Central memory CD8-positive, alpha-beta T cell (primary cell): Measurements from ENCODE around the gene RTN1.

Experiments
- ATAC-seq: fragments of 150-1000 bp; cut with Tn5 transposase; replicated peaks from 2 replicates; pipeline ENCODE4 v1.10.0; 2022; ENCODE audit warnings: mild to moderate bottlenecking, moderate FRiP score, moderate number of reproducible peaks; ENCODE audit not compliant: poor library complexity, severe bottlenecking; ENCODE audit errors: extremely low read depth
- DNase-seq, 2 donors: peaks; one replicate each; pipeline ENCODE4 v3.0.0; 2021; ENCODE audit warnings: low spot score in 2 of 2
- H3K27ac Mint-ChIP-seq: one replicate; pipeline ENCODE4 v1.8.0; 2022; ENCODE audit warnings: low read depth, mild to moderate bottlenecking, moderate library complexity, mixed read lengths
- H3K27me3 Mint-ChIP-seq: one replicate; pipeline ENCODE4 v1.8.0; 2022; ENCODE audit warnings: mixed read lengths
- H3K36me3 Mint-ChIP-seq: one replicate; pipeline ENCODE4 v1.8.0; 2022; ENCODE audit warnings: mild to moderate bottlenecking, moderate library complexity, mixed read lengths; ENCODE audit not compliant: insufficient read depth
- H3K4me1 Mint-ChIP-seq: one replicate; pipeline ENCODE4 v1.8.0; 2022; ENCODE audit warnings: mixed read lengths
- H3K4me3 Mint-ChIP-seq: one replicate; pipeline ENCODE4 v1.8.0; 2022; ENCODE audit warnings: mild to moderate bottlenecking, moderate library complexity, mixed read lengths
- H3K9me3 Mint-ChIP-seq: one replicate; pipeline ENCODE4 v1.8.0; 2022; ENCODE audit warnings: mixed read lengths

The RTN1 gene

DNA sequence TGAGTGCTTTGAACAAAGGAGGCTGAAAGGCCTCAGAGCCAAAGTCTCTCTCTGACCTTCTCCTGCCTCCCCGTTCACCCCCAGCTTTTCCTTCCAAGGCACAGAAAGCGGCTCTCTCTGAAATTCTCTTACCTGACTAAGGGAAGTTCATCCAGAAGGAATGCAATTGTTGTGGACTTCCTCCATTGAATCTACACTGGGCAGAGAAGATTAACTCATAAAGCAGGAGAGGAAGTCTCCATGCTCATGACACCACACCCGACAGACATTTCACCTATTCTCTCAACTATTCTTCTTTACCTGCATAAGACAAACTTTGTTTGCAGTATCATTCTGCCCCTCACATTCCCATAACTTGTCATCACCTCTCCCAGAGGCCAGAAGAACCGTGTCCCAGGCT lies 164.7 kb downstream of the RTN1 start:
- no peaks in the 10 kb centered on the region for H3K9me3 Mint-ChIP-seq
- H3K4me1 Mint-ChIP-seq: no peaks in the 10 kb centered on the region
- no peak for ATAC-seq
- H3K4me3 Mint-ChIP-seq: no peak overlapping the region
- peaks cover 11% of the 10 kb centered on the region for H3K27me3 Mint-ChIP-seq
- no peaks in the 10 kb centered on the region for H3K36me3 Mint-ChIP-seq
- no peak overlapping the region for H3K27ac Mint-ChIP-seq
- no peak for DNase-seq

DNA sequence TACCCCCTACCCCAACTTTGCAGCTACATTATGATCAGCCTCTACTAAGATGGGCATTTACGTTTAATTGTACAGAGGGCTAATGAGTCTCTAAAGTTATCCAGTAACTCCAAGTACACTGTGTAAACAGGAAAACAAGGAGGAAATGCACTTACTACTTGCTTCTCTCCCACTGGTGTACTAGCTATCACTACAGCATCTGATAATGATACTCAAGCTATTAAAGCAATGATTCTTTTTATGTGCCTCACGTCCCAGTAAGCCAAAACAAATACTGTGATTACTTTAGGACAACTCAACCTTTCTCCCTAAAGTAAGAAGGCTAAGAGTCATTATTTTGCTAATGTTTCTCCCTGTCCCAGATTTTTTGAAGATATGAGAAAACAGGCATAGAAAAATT lies 165.3 kb downstream of the RTN1 start:
- Mint-ChIP-seq H3K4me3 (no peak overlapping the region), H3K4me1 (no peaks in the 10 kb centered on the region), H3K36me3 (no peaks in the 10 kb centered on the region), H3K27me3 (peaks cover 11% of the 10 kb centered on the region), H3K9me3 (no peaks in the 10 kb centered on the region), H3K27ac (no peak overlapping the region)
- no peak for DNase-seq
- no peak for ATAC-seq

- Mint-ChIP-seq H3K9me3 (no peaks in the 10 kb centered on the region), H3K27ac (no peak overlapping the region), H3K27me3 (peaks cover 11% of the 10 kb centered on the region), H3K4me3 (no peak overlapping the region), H3K4me1 (no peaks in the 10 kb centered on the region), H3K36me3 (no peaks in the 10 kb centered on the region)
- ATAC-seq (no peak), DNase-seq (no peak)
These were observed 166.4 kb downstream of the RTN1 start for GRCh38 chr14:59704054-59704645.

DNA sequence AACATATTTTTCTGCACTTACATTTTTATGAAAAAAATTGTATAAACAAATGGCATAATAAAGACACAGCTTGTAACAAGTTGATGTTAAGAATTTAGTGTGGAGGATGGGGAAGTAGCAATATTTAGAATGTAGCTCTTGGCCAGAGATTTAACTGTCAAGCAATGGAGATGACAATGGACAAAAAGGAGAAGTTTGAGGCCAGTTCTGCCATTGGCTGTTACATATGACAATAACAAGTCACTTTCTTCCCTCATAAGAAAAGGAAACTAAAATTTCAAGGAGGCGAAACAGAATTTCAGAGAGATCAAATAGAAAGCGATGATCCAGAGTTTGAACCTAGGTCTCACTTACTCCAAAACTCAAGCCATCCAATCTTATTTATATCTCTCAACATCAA lies 171.1 kb downstream of the RTN1 start:
- DNase-seq (no peak), ATAC-seq (no peak)
- Mint-ChIP-seq H3K27me3 (no peaks in the 10 kb centered on the region), H3K36me3 (no peaks in the 10 kb centered on the region), H3K4me3 (no peak overlapping the region), H3K9me3 (peaks cover 4% of the 10 kb centered on the region), H3K4me1 (no peaks in the 10 kb centered on the region), H3K27ac (no peak overlapping the region)

DNA sequence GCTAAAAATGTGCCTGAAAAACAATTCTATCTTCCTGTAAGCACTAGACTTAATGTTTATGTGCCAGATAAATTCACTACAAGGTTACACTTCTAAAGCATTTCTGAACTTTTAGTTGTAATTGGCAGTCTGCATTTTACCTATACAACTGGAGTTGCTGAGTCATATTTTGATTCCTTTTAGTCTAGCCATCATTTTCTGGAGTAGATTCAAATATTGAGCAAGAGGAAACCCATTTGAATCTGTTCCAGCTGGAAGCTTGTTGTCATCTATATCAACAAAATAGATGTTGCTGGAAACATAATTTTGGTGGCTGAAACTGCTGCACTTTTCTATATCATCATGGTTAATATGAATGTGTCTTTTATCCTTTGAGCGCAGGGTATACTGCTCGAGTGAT lies 171.8 kb downstream of the RTN1 start:
- Mint-ChIP-seq H3K4me1 (no peaks in the 10 kb centered on the region), H3K36me3 (no peaks in the 10 kb centered on the region), H3K27me3 (no peaks in the 10 kb centered on the region), H3K9me3 (peaks cover 4% of the 10 kb centered on the region), H3K4me3 (no peak overlapping the region), H3K27ac (no peak overlapping the region)
- DNase-seq (no peak), ATAC-seq (no peak)

DNA sequence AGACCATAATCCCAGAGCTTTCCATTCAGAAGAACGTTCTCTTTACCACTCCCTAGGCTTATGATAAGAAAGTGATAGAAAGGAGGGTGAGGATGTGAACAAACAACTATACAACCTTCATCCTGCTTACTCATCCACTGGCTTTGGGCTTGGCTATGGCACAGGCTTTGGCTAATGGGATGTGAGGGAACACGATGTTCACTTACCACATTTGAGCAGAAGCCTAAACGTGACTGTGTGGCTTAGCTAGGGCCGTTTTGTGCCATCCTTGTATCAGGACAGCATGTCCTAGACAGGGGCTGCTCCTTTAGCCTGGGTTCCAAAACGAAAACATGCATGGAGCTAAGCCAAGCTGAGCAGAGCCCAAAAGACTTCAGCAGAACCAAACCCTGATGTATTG lies 175.4 kb downstream of the RTN1 start:
- Mint-ChIP-seq H3K9me3 (peaks cover 4% of the 10 kb centered on the region), H3K27me3 (peaks cover 7% of the 10 kb centered on the region)
- no peak for DNase-seq

GRCh38 chr14:59691266-59691665 lies 179.3 kb downstream of the RTN1 start:
- no peak for ATAC-seq
- H3K27me3 Mint-ChIP-seq: peaks cover 29% of the 10 kb centered on the region

More for the DNA sequence above, 175.4 kb downstream of the RTN1 start:
- no peaks in the 10 kb centered on the region for H3K36me3 Mint-ChIP-seq
- ATAC-seq: no peak
- no peaks in the 10 kb centered on the region for H3K4me1 Mint-ChIP-seq
- no peak overlapping the region for H3K4me3 Mint-ChIP-seq
- H3K27ac Mint-ChIP-seq: no peak overlapping the region

DNA sequence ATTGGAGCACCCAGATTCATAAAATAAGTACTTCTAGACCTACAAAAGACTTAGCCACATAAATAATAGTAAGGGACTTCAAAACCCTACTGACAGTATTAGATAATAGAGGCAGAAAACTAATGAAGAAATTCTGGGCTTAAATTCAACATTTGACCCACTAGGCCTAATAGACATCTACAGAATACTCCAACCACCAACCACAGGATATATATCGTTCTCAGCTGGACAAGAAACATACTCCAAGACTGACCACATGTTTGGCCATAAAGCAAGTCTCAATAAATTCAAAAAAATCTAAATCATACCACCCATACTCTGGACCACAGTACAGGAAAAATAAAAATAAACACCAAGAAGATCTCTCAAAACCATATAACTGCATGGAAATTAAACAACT lies 180.2 kb downstream of the RTN1 start:
- no peak overlapping the region for H3K4me3 Mint-ChIP-seq
- H3K27me3 Mint-ChIP-seq: peaks cover 34% of the 10 kb centered on the region
- no peak for ATAC-seq
- H3K9me3 Mint-ChIP-seq: peaks cover 5% of the 10 kb centered on the region
- H3K4me1 Mint-ChIP-seq: no peaks in the 10 kb centered on the region
- H3K36me3 Mint-ChIP-seq: no peaks in the 10 kb centered on the region
- no peak overlapping the region for H3K27ac Mint-ChIP-seq
- no peak for DNase-seq

More at GRCh38 chr14:59691266-59691665, 179.3 kb downstream of the RTN1 start:
- Mint-ChIP-seq H3K4me3 (no peak overlapping the region), H3K4me1 (no peaks in the 10 kb centered on the region), H3K27ac (no peak overlapping the region), H3K9me3 (peaks cover 5% of the 10 kb centered on the region), H3K36me3 (no peaks in the 10 kb centered on the region)
- DNase-seq: no peak

- no peak for ATAC-seq
- no peak overlapping the region for H3K27ac Mint-ChIP-seq
- no peak for DNase-seq
- no peak overlapping the region for H3K4me3 Mint-ChIP-seq
- peaks cover 45% of the 10 kb centered on the region for H3K27me3 Mint-ChIP-seq
- H3K4me1 Mint-ChIP-seq: no peaks in the 10 kb centered on the region
- H3K9me3 Mint-ChIP-seq: peaks cover 5% of the 10 kb centered on the region
- no peaks in the 10 kb centered on the region for H3K36me3 Mint-ChIP-seq
These were observed 182.1 kb downstream of the RTN1 start for GRCh38 chr14:59688224-59689170.

DNA sequence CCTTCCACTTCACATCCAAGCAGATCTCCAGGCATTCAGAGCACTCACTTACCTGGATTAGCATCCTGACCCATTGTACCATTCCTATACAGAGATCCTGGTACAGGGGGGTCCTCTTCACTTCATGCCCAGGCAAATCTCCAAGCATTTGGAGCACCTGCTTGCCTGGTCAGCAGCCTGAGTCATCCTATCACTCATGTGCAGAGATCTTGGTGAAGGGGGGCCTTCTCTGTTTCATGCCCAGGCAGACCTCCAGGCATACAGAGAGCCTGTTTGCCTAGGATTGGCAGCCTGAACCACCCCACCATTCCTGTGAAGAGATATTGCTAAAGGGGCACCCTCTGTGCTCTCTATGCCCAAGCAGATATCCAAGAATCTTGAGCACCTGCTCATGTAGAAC lies 182.9 kb downstream of the RTN1 start:
- Mint-ChIP-seq H3K27me3 (peaks cover 45% of the 10 kb centered on the region), H3K4me1 (no peaks in the 10 kb centered on the region), H3K4me3 (no peak overlapping the region), H3K9me3 (peaks cover 5% of the 10 kb centered on the region), H3K36me3 (no peaks in the 10 kb centered on the region), H3K27ac (no peak overlapping the region)
- DNase-seq (no peak), ATAC-seq (no peak)

- peaks cover 18% of the 10 kb centered on the region for H3K27me3 Mint-ChIP-seq
- H3K4me1 Mint-ChIP-seq: no peaks in the 10 kb centered on the region
- no peaks in the 10 kb centered on the region for H3K36me3 Mint-ChIP-seq
- ATAC-seq (no peak), DNase-seq (no peak)
- no peak overlapping the region for H3K4me3 Mint-ChIP-seq
- H3K9me3 Mint-ChIP-seq: peaks cover 4% of the 10 kb centered on the region
- no peak overlapping the region for H3K27ac Mint-ChIP-seq
These were observed 190.7 kb downstream of the RTN1 start for GRCh38 chr14:59679872-59680271.

GRCh38 chr14:59678352-59678751 lies 192.2 kb downstream of the RTN1 start:
- ATAC-seq: no peak
- no peaks in the 10 kb centered on the region for H3K4me1 Mint-ChIP-seq
- H3K36me3 Mint-ChIP-seq: no peaks in the 10 kb centered on the region
- H3K9me3 Mint-ChIP-seq: peaks cover 11% of the 10 kb centered on the region
- H3K4me3 Mint-ChIP-seq: no peak overlapping the region
- DNase-seq: no peak
- H3K27ac Mint-ChIP-seq: no peak overlapping the region
- H3K27me3 Mint-ChIP-seq: peaks cover 16% of the 10 kb centered on the region

- H3K4me3 Mint-ChIP-seq: no peak overlapping the region
- H3K27ac Mint-ChIP-seq: no peak overlapping the region
- ATAC-seq (no peak), DNase-seq (no peak)
- no peaks in the 10 kb centered on the region for H3K36me3 Mint-ChIP-seq
- H3K27me3 Mint-ChIP-seq: peaks cover 16% of the 10 kb centered on the region
- no peaks in the 10 kb centered on the region for H3K4me1 Mint-ChIP-seq
- peaks cover 11% of the 10 kb centered on the region for H3K9me3 Mint-ChIP-seq
These were observed 192.8 kb downstream of the RTN1 start for GRCh38 chr14:59677771-59678231.
